PC-9 (cell line): ENCODE measurements around the gene SLC12A6. TPM values are rescaled to one million over a fixed set of nuclear protein-coding genes. Genes with fewer than 3 reads are reported as not detected.
A peak's percentile ranks its signal among the peaks of the same experiment; 100 is the strongest.

Experiments
- BruUV-seq: library from RNA; stranded (reverse); fragments of 400-500 nt; replicated peaks from 2 replicates; lab custom pipeline; 2021; lab: Mats Ljungman, UMichigan
- CTCF ChIA-PET: fragments of 300-600 bp; sonication (Branson Sonifier 250); formaldehyde crosslinking; loops from one replicate; lab custom pipeline; 2022; ENCODE audit warnings: antibody characterized with exemption; lab: Charles Lee
- POLR2A ChIA-PET: fragments of 300-600 bp; sonication (Branson Sonifier 250); formaldehyde crosslinking; loops from one replicate; lab custom pipeline; 2022; ENCODE audit warnings: antibody characterized with exemption; ENCODE audit not compliant: unreplicated experiment; lab: Charles Lee
- DNase-seq, 2 experiments: peaks; one replicate each; pipeline versions ENCODE4 v3.0.0 to v3.0.0-alpha.2; 2015 to 2022; ENCODE audit warnings: mixed read lengths in 1 of 2
- H2AFZ ChIP-seq: fragments of 200-600 bp; sonication (generic); 2 replicates; pipeline ENCODE4 v1.8.1; 2017; ENCODE audit warnings: antibody characterized with exemption
- H3F3A ChIP-seq: fragments of 200-600 bp; sonication (generic); 2 replicates; pipeline ENCODE4 v1.8.1; 2017; ENCODE audit warnings: antibody characterized with exemption, mild to moderate bottlenecking, low read depth; ENCODE audit not compliant: insufficient read depth
- H3K27ac ChIP-seq: fragments of 200-600 bp; sonication (generic); 2 replicates; pipeline ENCODE4 v1.6.1; 2016; ENCODE audit warnings: mixed run types
- H3K27me3 ChIP-seq: fragments of 200-600 bp; sonication (generic); 2 replicates; pipeline ENCODE4 v1.6.1; 2016; ENCODE audit warnings: low read depth, mixed run types; ENCODE audit not compliant: insufficient read depth
- H3K36me3 ChIP-seq: fragments of 200-600 bp; sonication (generic); 2 replicates; pipeline ENCODE4 v1.6.1; 2016; ENCODE audit warnings: low read depth, mixed run types
- H3K4me1 ChIP-seq: fragments of 200-600 bp; sonication (generic); replicated peaks from 2 replicates; pipeline ENCODE4 v1.6.1; 2016; ENCODE audit warnings: mixed run types; ENCODE audit not compliant: insufficient read depth
- H3K4me2 ChIP-seq: fragments of 200-600 bp; sonication (generic); 2 replicates; pipeline ENCODE4 v1.6.1; 2017; ENCODE audit warnings: mixed run types
- H3K4me3 ChIP-seq: fragments of 200-600 bp; sonication (generic); 2 replicates; pipeline ENCODE4 v1.6.1; 2016; ENCODE audit warnings: mixed run types
- H3K79me2 ChIP-seq: fragments of 200-600 bp; sonication (generic); 2 replicates; pipeline ENCODE4 v1.6.1; 2017; ENCODE audit warnings: low read depth, mixed run types
- H3K9me2 ChIP-seq: fragments of 200-600 bp; sonication (generic); 2 replicates; pipeline ENCODE4 v1.8.1; 2017; ENCODE audit warnings: mild to moderate bottlenecking; ENCODE audit not compliant: insufficient read depth
- H3K9me3 ChIP-seq: fragments of 200-600 bp; sonication (generic); 2 replicates; pipeline ENCODE4 v1.8.1; 2016; ENCODE audit warnings: low read depth; ENCODE audit not compliant: insufficient read depth
- H4K20me1 ChIP-seq: fragments of 200-600 bp; sonication (generic); 2 replicates; pipeline ENCODE4 v1.8.1; 2017; ENCODE audit not compliant: insufficient read depth
- EZH2 ChIP-seq: fragments of 200-600 bp; sonication (generic); IDR thresholded peaks from 2 replicates; pipeline ENCODE4 v1.8.0; 2017; ENCODE audit warnings: antibody characterized with exemption, low read depth
- intact Hi-C: fragments of 100-400 bp; cut with micrococcal nuclease; formaldehyde crosslinking; loops from one replicate; pipeline ENCODE4 v1.10.0; 2022; ENCODE audit not compliant: unreplicated experiment
- total RNA-seq: library from RNA; stranded (reverse); gene quantifications from 2 replicates; pipeline ENCODE4 v1.2.3, GENCODE V29; 2021
- TF ChIP-seq, protein P1 (sequence below): fragments of 200-600 bp; sonication (generic); conservative IDR thresholded peaks from 2 replicates; pipeline ENCODE4 v1.6.1; 2017; ENCODE audit warnings: mixed run types, antibody characterized with exemption, mild to moderate bottlenecking, moderate library complexity

SLC12A6 gene
- total RNA-seq, 1 experiment from 2014 or later: 27.5 TPM

DNA sequence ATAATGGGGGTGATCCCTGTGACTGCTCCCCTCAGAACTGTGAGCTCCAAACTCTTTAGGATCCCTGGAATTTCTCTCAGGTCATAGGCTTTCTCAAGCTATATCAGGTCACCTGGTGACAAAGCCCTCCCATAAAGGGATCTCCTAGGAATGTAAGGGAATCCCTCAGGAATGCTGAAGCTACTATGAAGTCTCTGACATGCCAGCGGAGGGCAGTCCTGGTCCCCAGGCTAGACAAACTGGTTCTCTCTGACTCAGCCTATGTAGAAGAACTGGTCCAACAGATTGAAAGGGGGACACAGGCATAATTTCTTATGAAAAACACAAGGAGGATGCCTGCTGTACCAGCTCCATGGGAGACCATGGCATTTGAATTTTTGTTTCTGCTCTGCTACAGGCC, 22.7 kb upstream of the SLC12A6 start:
- intact Hi-C loops: loop anchor here (10.0 kb wide), 1 partner anchor 135 kb away; the partner anchor contains the start of gene EMC4
- H3K4me2 ChIP-seq: peak overlapping the region; percentile 42
- no peak for TF ChIP-seq EZH2
- TF ChIP-seq, protein P1, sequence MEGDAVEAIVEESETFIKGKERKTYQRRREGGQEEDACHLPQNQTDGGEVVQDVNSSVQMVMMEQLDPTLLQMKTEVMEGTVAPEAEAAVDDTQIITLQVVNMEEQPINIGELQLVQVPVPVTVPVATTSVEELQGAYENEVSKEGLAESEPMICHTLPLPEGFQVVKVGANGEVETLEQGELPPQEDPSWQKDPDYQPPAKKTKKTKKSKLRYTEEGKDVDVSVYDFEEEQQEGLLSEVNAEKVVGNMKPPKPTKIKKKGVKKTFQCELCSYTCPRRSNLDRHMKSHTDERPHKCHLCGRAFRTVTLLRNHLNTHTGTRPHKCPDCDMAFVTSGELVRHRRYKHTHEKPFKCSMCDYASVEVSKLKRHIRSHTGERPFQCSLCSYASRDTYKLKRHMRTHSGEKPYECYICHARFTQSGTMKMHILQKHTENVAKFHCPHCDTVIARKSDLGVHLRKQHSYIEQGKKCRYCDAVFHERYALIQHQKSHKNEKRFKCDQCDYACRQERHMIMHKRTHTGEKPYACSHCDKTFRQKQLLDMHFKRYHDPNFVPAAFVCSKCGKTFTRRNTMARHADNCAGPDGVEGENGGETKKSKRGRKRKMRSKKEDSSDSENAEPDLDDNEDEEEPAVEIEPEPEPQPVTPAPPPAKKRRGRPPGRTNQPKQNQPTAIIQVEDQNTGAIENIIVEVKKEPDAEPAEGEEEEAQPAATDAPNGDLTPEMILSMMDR: no peak
- BruUV-seq: no TSS peak
- H3K4me3 ChIP-seq: no peak overlapping the region
- peaks cover 49% of the 10 kb centered on the region for H3K4me1 ChIP-seq
- no peaks in the 10 kb centered on the region for H4K20me1 ChIP-seq
- peak; percentile 82 to 94 for DNase-seq
- no peak overlapping the region for H2AFZ ChIP-seq
- no peaks in the 10 kb centered on the region for H3K9me3 ChIP-seq
- H3F3A ChIP-seq: peaks cover 23% of the 10 kb centered on the region
- H3K36me3 ChIP-seq: 0 out of 2 replicates have a peak, but pooled peaks cover 3% of the 10 kb centered on the region
- peaks cover 7% of the 10 kb centered on the region; the same call in 1 of the 2 replicates for H3K79me2 ChIP-seq
- POLR2A ChIA-PET: interaction anchor here (0.5 kb wide), 2 partner anchors 22 kb away, joined by 6 to 11 read pairs; no protein-coding TSS in a partner anchor
- CTCF ChIA-PET: interaction anchor here (0.5 to 1.2 kb wide), 4 partner anchors 9 to 483 kb away, joined by 3 to 12 read pairs (median 4); partner anchors contain the start of genes NOP10 and NUTM1
- H3K27ac ChIP-seq: no peak overlapping the region
- no peaks in the 10 kb centered on the region for H3K9me2 ChIP-seq
- H3K27me3 ChIP-seq: no peaks in the 10 kb centered on the region

DNA sequence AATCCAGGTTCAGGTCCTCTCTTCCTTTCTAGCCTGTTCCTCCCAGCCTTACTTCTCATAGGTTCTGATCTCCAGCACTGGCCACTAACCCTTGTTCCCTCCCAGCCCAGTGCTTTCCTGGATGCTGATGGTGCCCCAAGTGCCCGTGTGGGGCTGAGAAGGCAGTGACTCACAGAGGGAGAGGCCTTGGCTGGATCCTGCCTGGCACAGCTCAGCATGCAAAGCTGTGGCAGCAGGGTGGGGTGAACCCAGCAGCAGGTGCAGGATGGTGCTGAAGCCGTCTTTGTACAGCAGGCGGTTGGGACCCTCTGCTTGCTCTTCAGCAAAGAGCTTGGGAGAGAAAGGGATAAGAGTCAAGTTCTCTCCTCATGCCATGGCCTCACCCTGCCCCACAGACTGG, 21.8 kb upstream of the SLC12A6 start:
- intact Hi-C loops: no loop called here
- Histone ChIP-seq H3K9me2 (no peaks in the 10 kb centered on the region), H2AFZ (no peak overlapping the region), H3K79me2 (no peaks in the 10 kb centered on the region; the same call in 1 of the 2 replicates), H3K9me3 (no peaks in the 10 kb centered on the region), H3K27me3 (no peaks in the 10 kb centered on the region), H4K20me1 (no peaks in the 10 kb centered on the region), H3K4me1 (peaks cover 44% of the 10 kb centered on the region), H3K4me3 (no peak overlapping the region), H3K36me3 (0 out of 2 replicates have a peak, but pooled peaks cover 3% of the 10 kb centered on the region), H3F3A (peaks cover 23% of the 10 kb centered on the region), H3K27ac (no peak overlapping the region), H3K4me2 (peak overlapping the region; percentile 42)
- TF ChIP-seq EZH2: no peak
- TF ChIP-seq, protein P1: no peak
- peak; percentile 36 to 37 for DNase-seq
- ChIA-PET CTCF (no interaction called here), POLR2A (no interaction called here)
- no TSS peak for BruUV-seq

DNA sequence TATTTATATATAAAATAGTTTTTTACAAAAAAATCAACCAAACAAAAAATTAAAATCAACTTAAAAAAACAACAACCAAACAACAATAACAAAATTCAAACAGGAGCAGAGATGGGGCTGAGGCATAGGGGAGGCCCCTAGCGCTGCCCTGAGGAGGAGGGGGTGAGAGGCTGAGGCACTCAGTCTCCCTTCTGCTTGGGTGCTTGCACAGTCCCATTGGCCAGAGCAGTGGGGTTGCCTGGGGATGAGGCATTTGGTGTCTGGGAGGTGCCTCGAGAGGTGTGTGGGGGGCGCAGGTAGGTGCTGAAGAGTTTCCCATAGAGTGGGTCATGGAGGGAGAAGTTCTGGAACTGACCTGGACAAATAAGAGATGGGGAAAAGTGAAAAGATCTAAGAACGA, 21.4 kb upstream of the SLC12A6 start:
- Histone ChIP-seq H4K20me1 (no peaks in the 10 kb centered on the region), H3K4me1 (peaks cover 43% of the 10 kb centered on the region), H3K36me3 (0 out of 2 replicates have a peak, but pooled peaks cover 3% of the 10 kb centered on the region), H3K9me3 (no peaks in the 10 kb centered on the region), H3K9me2 (no peaks in the 10 kb centered on the region), H3K27ac (no peak overlapping the region), H3K4me3 (no peak overlapping the region), H3K4me2 (no peak overlapping the region), H3F3A (peaks cover 23% of the 10 kb centered on the region), H3K27me3 (no peaks in the 10 kb centered on the region), H3K79me2 (no peaks in the 10 kb centered on the region), H2AFZ (no peak overlapping the region)
- TF ChIP-seq, protein P1: no peak
- no peak for TF ChIP-seq EZH2
- ChIA-PET CTCF (no interaction called here), POLR2A (no interaction called here)
- intact Hi-C loops: no loop called here
- no TSS peak for BruUV-seq
- no peak for DNase-seq
